Muscle of arm (tissue), 12 donors: ENCODE measurements around the gene SRL. TPM values are rescaled to one million over a fixed set of nuclear protein-coding genes. Genes with fewer than 3 reads are reported as not detected.

Source experiments
- DNase-seq: peaks from one replicate; pipeline ENCODE4 v3.0.0-alpha.2; 2013
- polyA plus RNA-seq, 12 donors: library from polyadenylated mRNA; unstranded; fragments of 120-200 nt; gene quantifications; one replicate each; pipeline ENCODE4 v1.2.1, GENCODE V29; 2013; ENCODE audit not compliant: insufficient read length in 12 of 12

The SRL gene
- polyA plus RNA-seq, 12 donors: 146 to 746 (median 542) TPM

GRCh38 chr16:4205971-4206370, 35.9 kb downstream of the SRL start:
- DNase-seq: no peak

- peak; percentile 68 for DNase-seq
Observed at GRCh38 chr16:4204521-4204920, 37.4 kb downstream of the SRL start.

- no peak for DNase-seq
Observed at GRCh38 chr16:4203748-4204147, 38.1 kb downstream of the SRL start.

GRCh38 chr16:4202615-4203345, 39.1 kb downstream of the SRL start:
- no peak for DNase-seq

- DNase-seq: no peak
Observed at GRCh38 chr16:4200781-4201137, 41.1 kb downstream of the SRL start.

GRCh38 chr16:4200000-4200780, 41.7 kb downstream of the SRL start:
- peak; percentile 58 for DNase-seq

- no peak for DNase-seq
Observed at GRCh38 chr16:4198816-4199215, 43.1 kb downstream of the SRL start.

GRCh38 chr16:4194661-4195060, 47.2 kb downstream of the SRL start:
- no peak for DNase-seq

- DNase-seq: no peak
Observed at GRCh38 chr16:4193920-4194319, 48.0 kb downstream of the SRL start.

GRCh38 chr16:4192206-4192605, 49.7 kb downstream of the SRL start:
- DNase-seq: no peak

GRCh38 chr16:4190712-4191333, 51.1 kb downstream of the SRL start:
- DNase-seq: peak; percentile 46

- no peak for DNase-seq
Observed at GRCh38 chr16:4190086-4190485, 51.8 kb downstream of the SRL start.

- no peak for DNase-seq
Observed at GRCh38 chr16:4184038-4184702, 57.7 kb downstream of the SRL start.

GRCh38 chr16:4183237-4184037, 58.4 kb downstream of the SRL start:
- peak; percentile 93 for DNase-seq

GRCh38 chr16:4182581-4183236, 59.2 kb downstream of the SRL start:
- no peak for DNase-seq

- DNase-seq: no peak
Observed at GRCh38 chr16:4180511-4180910, 61.4 kb downstream of the SRL start.

- DNase-seq: no peak
Observed at GRCh38 chr16:4179763-4180260, 62.1 kb downstream of the SRL start.

GRCh38 chr16:4179020-4179419, 62.9 kb downstream of the SRL start:
- no peak for DNase-seq

GRCh38 chr16:4178468-4179010, 63.3 kb downstream of the SRL start:
- DNase-seq: no peak

GRCh38 chr16:4176906-4177417, 64.9 kb downstream of the SRL start:
- no peak for DNase-seq
